HG03135 (cell line): ENCODE results near the gene NEO1.

Experiments used
- ATAC-seq: cut with Tn5 transposase; IDR thresholded peaks from one replicate; pipeline ENCODE4 v1.9.1; 2021; ENCODE audit warnings: mild to moderate bottlenecking, moderate library complexity; ENCODE audit not compliant: unreplicated experiment

Gene NEO1, protein sequence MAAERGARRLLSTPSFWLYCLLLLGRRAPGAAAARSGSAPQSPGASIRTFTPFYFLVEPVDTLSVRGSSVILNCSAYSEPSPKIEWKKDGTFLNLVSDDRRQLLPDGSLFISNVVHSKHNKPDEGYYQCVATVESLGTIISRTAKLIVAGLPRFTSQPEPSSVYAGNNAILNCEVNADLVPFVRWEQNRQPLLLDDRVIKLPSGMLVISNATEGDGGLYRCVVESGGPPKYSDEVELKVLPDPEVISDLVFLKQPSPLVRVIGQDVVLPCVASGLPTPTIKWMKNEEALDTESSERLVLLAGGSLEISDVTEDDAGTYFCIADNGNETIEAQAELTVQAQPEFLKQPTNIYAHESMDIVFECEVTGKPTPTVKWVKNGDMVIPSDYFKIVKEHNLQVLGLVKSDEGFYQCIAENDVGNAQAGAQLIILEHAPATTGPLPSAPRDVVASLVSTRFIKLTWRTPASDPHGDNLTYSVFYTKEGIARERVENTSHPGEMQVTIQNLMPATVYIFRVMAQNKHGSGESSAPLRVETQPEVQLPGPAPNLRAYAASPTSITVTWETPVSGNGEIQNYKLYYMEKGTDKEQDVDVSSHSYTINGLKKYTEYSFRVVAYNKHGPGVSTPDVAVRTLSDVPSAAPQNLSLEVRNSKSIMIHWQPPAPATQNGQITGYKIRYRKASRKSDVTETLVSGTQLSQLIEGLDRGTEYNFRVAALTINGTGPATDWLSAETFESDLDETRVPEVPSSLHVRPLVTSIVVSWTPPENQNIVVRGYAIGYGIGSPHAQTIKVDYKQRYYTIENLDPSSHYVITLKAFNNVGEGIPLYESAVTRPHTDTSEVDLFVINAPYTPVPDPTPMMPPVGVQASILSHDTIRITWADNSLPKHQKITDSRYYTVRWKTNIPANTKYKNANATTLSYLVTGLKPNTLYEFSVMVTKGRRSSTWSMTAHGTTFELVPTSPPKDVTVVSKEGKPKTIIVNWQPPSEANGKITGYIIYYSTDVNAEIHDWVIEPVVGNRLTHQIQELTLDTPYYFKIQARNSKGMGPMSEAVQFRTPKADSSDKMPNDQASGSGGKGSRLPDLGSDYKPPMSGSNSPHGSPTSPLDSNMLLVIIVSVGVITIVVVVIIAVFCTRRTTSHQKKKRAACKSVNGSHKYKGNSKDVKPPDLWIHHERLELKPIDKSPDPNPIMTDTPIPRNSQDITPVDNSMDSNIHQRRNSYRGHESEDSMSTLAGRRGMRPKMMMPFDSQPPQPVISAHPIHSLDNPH (N-terminal part only)

GRCh38 chr15:73051807-73052652 lies at the start of gene NEO1:
NEO1 (plus strand) TSS chr15:73052463; CDS start chr15:73052676, 213 bp downstream.
- peak; percentile 53 for ATAC-seq

DNA sequence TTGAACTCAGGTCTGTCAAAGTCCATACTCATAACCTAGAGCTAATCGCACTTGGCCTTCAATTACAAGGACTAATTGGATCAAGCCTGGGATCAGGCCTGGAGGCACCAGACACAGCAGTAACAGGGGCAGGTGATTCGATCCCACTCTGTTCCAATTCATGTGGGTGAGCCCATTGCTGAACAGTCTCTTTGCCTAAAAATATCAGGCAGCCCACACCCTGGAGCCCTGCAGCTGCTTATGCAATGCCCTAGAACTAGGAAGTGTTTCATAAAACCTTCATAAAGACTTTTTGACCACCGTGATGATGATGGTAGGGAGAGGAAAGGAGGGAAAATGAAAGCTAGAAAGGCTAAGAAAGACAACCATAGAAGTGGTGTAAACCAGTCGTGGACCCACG lies 47.8 kb upstream of the NEO1 start:
- ATAC-seq, result no peak

DNA sequence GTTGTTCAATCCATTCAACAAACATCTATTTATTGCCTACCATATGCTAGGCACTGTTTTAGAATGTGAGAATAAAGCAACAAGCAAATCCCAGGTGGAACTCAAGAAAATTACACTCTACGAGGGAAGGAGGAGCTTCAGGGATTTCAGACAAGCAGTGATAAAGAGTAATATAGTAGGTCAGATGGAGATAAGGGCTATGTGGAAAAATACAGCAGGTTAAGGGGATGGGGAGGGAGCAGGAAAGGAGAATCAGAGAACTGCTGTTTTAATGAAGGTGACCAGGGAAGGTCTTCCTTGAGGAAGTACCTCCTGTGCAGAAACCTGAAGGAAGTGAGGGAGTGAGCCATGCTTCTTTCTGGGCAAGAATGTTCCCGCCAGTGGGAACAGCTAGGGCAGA lies 47.2 kb upstream of the NEO1 start:
- ATAC-seq, result no peak

DNA sequence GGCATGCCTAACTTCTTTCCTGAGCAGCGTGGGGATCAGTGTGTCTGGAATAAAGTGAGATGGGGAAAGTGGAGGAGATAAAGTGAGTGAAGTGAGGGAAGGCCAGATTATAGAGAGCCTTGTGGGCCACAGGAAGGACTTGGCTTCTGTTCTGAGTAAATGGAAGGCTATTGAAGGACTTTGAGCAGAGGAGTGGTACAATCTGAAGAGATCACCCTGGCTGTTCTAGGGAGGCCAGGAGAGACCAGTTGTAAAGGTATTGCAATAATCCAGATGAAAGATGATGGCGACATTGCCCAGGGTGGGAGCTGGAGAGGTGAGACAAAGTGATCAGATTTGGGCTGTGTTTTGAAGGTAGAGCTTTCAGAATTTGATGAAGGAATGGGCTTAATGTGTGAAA lies 46.8 kb upstream of the NEO1 start:
- ATAC-seq, result no peak

- no peak for ATAC-seq
These were observed 45.7 kb upstream of the NEO1 start for GRCh38 chr15:73006523-73006922.

- ATAC-seq, result no peak
These were observed 42.9 kb upstream of the NEO1 start for GRCh38 chr15:73009066-73010056.

GRCh38 chr15:73010154-73011152 lies 41.8 kb upstream of the NEO1 start:
- ATAC-seq, result no peak

- no peak for ATAC-seq
These were observed 37.4 kb upstream of the NEO1 start for GRCh38 chr15:73014904-73015303.

- ATAC-seq, result no peak
These were observed 36.8 kb upstream of the NEO1 start for GRCh38 chr15:73015493-73015892.

- ATAC-seq, result no peak
These were observed 34.3 kb upstream of the NEO1 start for GRCh38 chr15:73017987-73018386.

- ATAC-seq, result no peak
These were observed 33.1 kb upstream of the NEO1 start for GRCh38 chr15:73019154-73019553.

- ATAC-seq, result no peak
These were observed 32.6 kb upstream of the NEO1 start for GRCh38 chr15:73019601-73020146.

GRCh38 chr15:73021139-73021621 lies 31.1 kb upstream of the NEO1 start:
- ATAC-seq, result no peak

GRCh38 chr15:73022161-73022560 lies 30.1 kb upstream of the NEO1 start:
- no peak for ATAC-seq

DNA sequence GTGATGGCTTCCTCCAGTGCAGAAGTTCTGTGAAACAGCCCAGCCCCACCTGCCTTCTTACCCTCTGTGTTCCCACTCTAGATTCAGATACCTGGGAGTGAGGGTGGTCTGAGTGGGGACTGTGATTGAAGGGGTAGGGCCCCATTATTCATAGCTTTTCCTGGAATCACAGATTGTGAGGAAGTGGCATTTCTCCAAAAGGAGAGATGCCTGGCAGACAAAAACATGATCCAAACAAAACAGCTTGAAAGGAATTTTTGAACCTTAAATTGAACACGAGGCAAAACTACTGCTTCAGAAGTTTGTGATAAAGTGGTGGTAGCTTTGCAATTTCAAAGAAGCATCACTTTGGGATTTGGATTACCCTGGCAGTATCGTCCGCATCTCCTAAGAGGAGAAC lies 29.2 kb upstream of the NEO1 start:
- ATAC-seq, result no peak

- no peak for ATAC-seq
These were observed 28.1 kb upstream of the NEO1 start for GRCh38 chr15:73024168-73024567.

GRCh38 chr15:73026511-73027054 lies 25.7 kb upstream of the NEO1 start:
- no peak for ATAC-seq
